Transverse colon (tissue), 4 donors: ENCODE data around the gene GPC5. TPM values are rescaled to one million over a fixed set of nuclear protein-coding genes. Genes with fewer than 3 reads are reported as not detected.

Source experiments
- DNase-seq: peaks from one replicate; pipeline ENCODE4 v3.0.0-alpha.2; 2019
- H3K27ac ChIP-seq, 4 donors: fragments of 200-600 bp; sonication (generic); 2 replicates each; pipeline ENCODE4 v1.5.1; 2016 to 2018; ENCODE audit warnings: inconsistent platforms in 4 of 4
- H3K27me3 ChIP-seq: fragments of 200-600 bp; sonication (generic); 2 replicates; pipeline ENCODE4 v1.5.1; 2017; ENCODE audit warnings: inconsistent platforms
- H3K36me3 ChIP-seq, 4 donors: fragments of 200-600 bp; sonication (generic); 2 replicates each; pipeline ENCODE4 v1.5.1; 2017 to 2019; ENCODE audit warnings: inconsistent platforms in 4 of 4
- H3K4me1 ChIP-seq, 4 donors: fragments of 200-600 bp; sonication (generic); 2 replicates each; pipeline ENCODE4 v1.5.1; 2017 to 2020; ENCODE audit warnings: inconsistent platforms in 4 of 4
- H3K4me3 ChIP-seq, 4 donors: fragments of 200-600 bp; sonication (generic); 1 replicate in 1 of 4; 2 replicates in 3 of 4; pipeline versions ENCODE4 v1.5.1 to v1.6.1; 2017 to 2019; ENCODE audit warnings: inconsistent platforms in 4 of 4
- H3K9me3 ChIP-seq, 2 donors: fragments of 200-600 bp; sonication (generic); 2 replicates each; pipeline ENCODE4 v1.5.1; 2017 to 2019; ENCODE audit warnings: inconsistent platforms in 2 of 2
- EP300 ChIP-seq: sonication (generic); formaldehyde crosslinking; IDR thresholded peaks from one replicate; pipeline ENCODE4 v1.6.1; 2017; ENCODE audit warnings: antibody characterized with exemption, low read depth
- POLR2A ChIP-seq: fragments of 450-650 bp; IDR thresholded peaks from one replicate; pipeline ENCODE4 v1.6.1; 2016; ENCODE audit warnings: antibody characterized with exemption, mild to moderate bottlenecking, moderate library complexity
- POLR2AphosphoS5 ChIP-seq, 3 donors: sonication (generic); formaldehyde crosslinking; IDR thresholded peaks; one replicate each; pipeline ENCODE4 v1.6.1; 2016; ENCODE audit warnings: antibody characterized with exemption in 3 of 3
- WGBS, 2 donors: methylation state at CpG; one replicate each; pipeline ENCODE4 v1.1.5; 2018; ENCODE audit warnings: low coverage in 1 of 2; 5-methylcytosine and 5-hydroxymethylcytosine counted together
- in situ Hi-C, 4 donors: fragments of 200-750 bp; cut with MboI; loops; one replicate each; pipeline versions ENCODE4 v1.15.0 to v1.15.1; 2017; ENCODE audit warnings: low sequenced_read_pairs in 3 of 4, low pct_ligation_motif_present in 1 of 4, low pct_unique_long_range_greater_than_20kb in 1 of 4
- intact Hi-C: fragments of 100-400 bp; cut with DNase I; formaldehyde crosslinking; loops from one replicate; pipeline ENCODE4 v1.15.1; 2023; ENCODE audit warnings: low total_unique reads
- total RNA-seq, 4 donors: library from RNA; depleted of rRNA; stranded (reverse); fragments of >200 nt; gene quantifications; one replicate each; pipeline ENCODE4 v1.1.0, GENCODE V29; 2016
- TF ChIP-seq, protein P1 (sequence below), 5 experiments: fragments of 200-600 bp in 3 of 5; fragments of 450-650 bp in 2 of 5; sonication (generic) in 3 of 5; IDR thresholded peaks; 1 replicate in 2 of 5; 2 replicates in 3 of 5; pipeline ENCODE4 v1.5.1; 2016 to 2017; ENCODE audit warnings: antibody characterized with exemption in 5 of 5, inconsistent platforms in 3 of 5, mild to moderate bottlenecking in 2 of 5, moderate library complexity in 1 of 5

GPC5 gene
- total RNA-seq, 4 donors from 2014 or later: 0.48 to 1.4 TPM; not detected in 2

GRCh38 chr13:91572944-91573598, 174.7 kb downstream of the GPC5 start:
- no peak for DNase-seq
- no peaks in the 10 kb centered on the region for H3K27me3 ChIP-seq
- in situ Hi-C loops: no loop called here
- WGBS, 2 donors: 86 to 98% methylated on average over 4 to 9 of the region's 9 CpGs
- no peak overlapping the region for H3K27ac ChIP-seq
- H3K36me3 ChIP-seq: no peaks in the 10 kb centered on the region
- intact Hi-C loops: no loop called here
- no peaks in the 10 kb centered on the region for H3K9me3 ChIP-seq
- no peaks in the 10 kb centered on the region for H3K4me1 ChIP-seq
- TF ChIP-seq POLR2A (no peak), POLR2AphosphoS5 (IDR thresholded peaks at IDR 0.05) (no peak), EP300 (no peak)
- TF ChIP-seq, protein P1, sequence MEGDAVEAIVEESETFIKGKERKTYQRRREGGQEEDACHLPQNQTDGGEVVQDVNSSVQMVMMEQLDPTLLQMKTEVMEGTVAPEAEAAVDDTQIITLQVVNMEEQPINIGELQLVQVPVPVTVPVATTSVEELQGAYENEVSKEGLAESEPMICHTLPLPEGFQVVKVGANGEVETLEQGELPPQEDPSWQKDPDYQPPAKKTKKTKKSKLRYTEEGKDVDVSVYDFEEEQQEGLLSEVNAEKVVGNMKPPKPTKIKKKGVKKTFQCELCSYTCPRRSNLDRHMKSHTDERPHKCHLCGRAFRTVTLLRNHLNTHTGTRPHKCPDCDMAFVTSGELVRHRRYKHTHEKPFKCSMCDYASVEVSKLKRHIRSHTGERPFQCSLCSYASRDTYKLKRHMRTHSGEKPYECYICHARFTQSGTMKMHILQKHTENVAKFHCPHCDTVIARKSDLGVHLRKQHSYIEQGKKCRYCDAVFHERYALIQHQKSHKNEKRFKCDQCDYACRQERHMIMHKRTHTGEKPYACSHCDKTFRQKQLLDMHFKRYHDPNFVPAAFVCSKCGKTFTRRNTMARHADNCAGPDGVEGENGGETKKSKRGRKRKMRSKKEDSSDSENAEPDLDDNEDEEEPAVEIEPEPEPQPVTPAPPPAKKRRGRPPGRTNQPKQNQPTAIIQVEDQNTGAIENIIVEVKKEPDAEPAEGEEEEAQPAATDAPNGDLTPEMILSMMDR (IDR thresholded peaks at IDR 0.05): no peak
- H3K4me3 ChIP-seq: no peak overlapping the region

DNA sequence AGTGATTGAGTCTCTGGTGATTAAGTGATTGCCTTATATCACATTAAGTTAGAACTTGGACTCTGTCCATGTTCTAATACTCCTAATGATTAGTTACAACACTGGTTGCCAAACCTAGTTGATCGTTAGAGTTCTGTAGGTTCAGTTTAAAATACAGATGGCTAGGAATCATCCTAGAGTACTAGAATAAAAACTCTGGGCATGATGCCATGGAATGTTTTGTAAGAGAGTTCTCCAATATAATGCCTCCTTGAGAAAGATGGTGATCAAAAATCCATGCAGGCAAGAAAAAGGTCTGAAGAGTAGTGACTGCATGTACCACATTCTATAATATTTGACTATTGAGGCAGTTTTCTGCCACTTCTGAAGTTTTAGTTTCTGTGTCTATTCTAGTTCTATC, 176.3 kb downstream of the GPC5 start:
- 47% methylated on average over 1 of the region's 1 CpG; no CpG with 5 or more reads in 1 of the 2 donors for WGBS, 2 donors
- Histone ChIP-seq H3K36me3 (no peaks in the 10 kb centered on the region), H3K27ac (no peak overlapping the region), H3K27me3 (no peaks in the 10 kb centered on the region), H3K9me3 (no peaks in the 10 kb centered on the region), H3K4me1 (no peaks in the 10 kb centered on the region), H3K4me3 (no peak overlapping the region)
- in situ Hi-C loops (no loop called here), intact Hi-C loops (no loop called here)
- DNase-seq: no peak
- TF ChIP-seq POLR2A (no peak), POLR2AphosphoS5 (IDR thresholded peaks at IDR 0.05) (no peak), EP300 (no peak)
- TF ChIP-seq, protein P1 (IDR thresholded peaks at IDR 0.05): no peak

DNA sequence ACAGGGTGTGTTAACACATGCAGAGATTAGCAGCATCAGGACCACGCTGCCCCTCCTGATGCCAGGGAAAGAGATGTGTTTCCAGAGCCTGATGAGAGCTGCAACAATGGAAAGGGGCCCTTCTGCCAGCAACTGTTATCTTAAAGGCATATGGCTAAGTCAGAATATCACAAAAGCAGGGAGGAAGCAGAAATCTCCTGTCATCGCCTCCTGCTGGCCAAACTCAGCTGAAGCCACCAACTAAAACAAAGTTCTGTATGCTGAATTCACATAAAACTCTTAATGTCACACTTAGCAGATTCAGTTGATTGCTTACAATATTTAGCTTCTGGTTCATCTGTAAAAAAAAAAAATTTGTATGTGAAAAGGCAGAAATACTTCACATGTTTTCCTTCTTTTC, 178.2 kb downstream of the GPC5 start:
- 50 to 71% methylated on average over 1 to 2 of the region's 2 CpGs for WGBS, 2 donors
- no peaks in the 10 kb centered on the region for H3K4me1 ChIP-seq
- peak; percentile 9 for DNase-seq
- in situ Hi-C loops: no loop called here
- H3K27me3 ChIP-seq: no peaks in the 10 kb centered on the region
- no peak overlapping the region for H3K27ac ChIP-seq
- TF ChIP-seq POLR2A (no peak), EP300 (no peak)
- TF ChIP-seq, protein P1 (IDR thresholded peaks at IDR 0.05): peak in 2 of 5 experiments; percentile 10 to 17
- no peaks in the 10 kb centered on the region for H3K9me3 ChIP-seq
- intact Hi-C loops: no loop called here
- no peak overlapping the region for H3K4me3 ChIP-seq
- no peaks in the 10 kb centered on the region for H3K36me3 ChIP-seq

- intact Hi-C loops: no loop called here
- H3K36me3 ChIP-seq: no peaks in the 10 kb centered on the region
- TF ChIP-seq, protein P1 (IDR thresholded peaks at IDR 0.05): no peak
- TF ChIP-seq POLR2A: no peak
- no peak for TF ChIP-seq EP300
- no peak for TF ChIP-seq POLR2AphosphoS5 (IDR thresholded peaks at IDR 0.05)
- WGBS, 2 donors: 77 to 85% methylated on average over 5 to 7 of the region's 7 CpGs
- in situ Hi-C loops: no loop called here
- H3K4me3 ChIP-seq: no peak overlapping the region
- H3K4me1 ChIP-seq: no peaks in the 10 kb centered on the region
- no peak overlapping the region for H3K27ac ChIP-seq
- no peaks in the 10 kb centered on the region for H3K9me3 ChIP-seq
- no peak for DNase-seq
- H3K27me3 ChIP-seq: no peaks in the 10 kb centered on the region
These were observed 180.9 kb downstream of the GPC5 start for GRCh38 chr13:91579320-91579719.
